ENCODE results near the gene SUCLA2. TPM values are rescaled to one million over a fixed set of nuclear protein-coding genes. Genes with fewer than 3 reads are reported as not detected.

SUCLA2 gene
- total and polyA plus RNA-seq, 2 experiments from 2014 or later = 56.0 to 84.2 TPM

- DNase-seq (ENCODE audit: low spot score) (no peak), ATAC-seq (no peak)
- Mint-ChIP-seq H3K4me3 (no peak overlapping the region), H3K27me3 (ENCODE audit: insufficient read depth, low read depth, poor library complexity) (peaks cover 2% of the 10 kb centered on the region), H3K9me3 (peaks cover 3% of the 10 kb centered on the region; the same call in 1 of the 3 replicates), H3K36me3 (ENCODE audit: low read depth) (no peaks in the 10 kb centered on the region), H3K27ac (no peak overlapping the region), H3K4me1 (no peaks in the 10 kb centered on the region)
- Histone ChIP-seq H3F3A (replicated peaks; ENCODE audit: low read depth) (no peaks in the 10 kb centered on the region), H3K4me2 (no peak overlapping the region), H3K9me2 (ENCODE audit: insufficient read depth) (no peaks in the 10 kb centered on the region), H3K36me3 (ENCODE audit: insufficient read depth) (no peaks in the 10 kb centered on the region), H3K4me1 (ENCODE audit: insufficient read depth) (no peaks in the 10 kb centered on the region), H2AFZ (no peak overlapping the region), H3K27ac (ENCODE audit: low read depth) (no peak overlapping the region), H3K27me3 (ENCODE audit: insufficient read depth) (no peaks in the 10 kb centered on the region), H3K79me2 (replicated peaks; ENCODE audit: insufficient read depth) (no peaks in the 10 kb centered on the region), H4K20me1 (replicated peaks; ENCODE audit: insufficient read depth) (no peaks in the 10 kb centered on the region), H3K4me3 (no peak overlapping the region)
- TF ChIP-seq REST (IDR thresholded peaks at IDR 0.05; ENCODE audit: unreplicated experiment) (no peak), POLR2AphosphoS5 (IDR thresholded peaks at IDR 0.05; ENCODE audit: low read depth) (no peak), STAT1 (IDR thresholded peaks at IDR 0.05; ENCODE audit: unreplicated experiment) (no peak)
Measured at GRCh38 chr13:47904891-47905290, 96.2 kb downstream of the SUCLA2 start.

- Histone ChIP-seq H2AFZ (no peak overlapping the region), H3K27me3 (ENCODE audit: insufficient read depth) (no peaks in the 10 kb centered on the region), H4K20me1 (replicated peaks; ENCODE audit: insufficient read depth) (no peaks in the 10 kb centered on the region), H3K4me2 (no peak overlapping the region), H3K27ac (ENCODE audit: low read depth) (no peak overlapping the region), H3K36me3 (ENCODE audit: insufficient read depth) (no peaks in the 10 kb centered on the region), H3F3A (replicated peaks; ENCODE audit: low read depth) (no peaks in the 10 kb centered on the region), H3K9me2 (ENCODE audit: insufficient read depth) (no peaks in the 10 kb centered on the region), H3K79me2 (replicated peaks; ENCODE audit: insufficient read depth) (no peaks in the 10 kb centered on the region), H3K4me1 (ENCODE audit: insufficient read depth) (no peaks in the 10 kb centered on the region), H3K4me3 (no peak overlapping the region)
- H3K9me3 Mint-ChIP-seq = peaks cover 9% of the 10 kb centered on the region; the same call in 2 of the 3 replicates
- H3K4me1 Mint-ChIP-seq = no peaks in the 10 kb centered on the region
- ATAC-seq (no peak), DNase-seq (ENCODE audit: low spot score) (no peak)
- no peak overlapping the region for H3K4me3 Mint-ChIP-seq
- no peak overlapping the region for H3K27ac Mint-ChIP-seq
- H3K27me3 Mint-ChIP-seq (ENCODE audit: insufficient read depth, low read depth, poor library complexity) = peaks cover 2% of the 10 kb centered on the region
- H3K36me3 Mint-ChIP-seq (ENCODE audit: low read depth) = no peaks in the 10 kb centered on the region
- TF ChIP-seq NANOG (IDR thresholded peaks at IDR 0.05; ENCODE audit: borderline replicate concordance) = no peak
- no peak for TF ChIP-seq ETS1 (IDR thresholded peaks at IDR 0.05)
- no peak for TF ChIP-seq ZNF462 (CRISPR knock-in tag; IDR thresholded peaks at IDR 0.05)
- no peak for TF ChIP-seq CTCF (conservative IDR thresholded peaks at IDR 0.05; ENCODE audit: low read depth in 2 of 2)
- TF ChIP-seq STAT1 (IDR thresholded peaks at IDR 0.05; ENCODE audit: unreplicated experiment) = no peak
- TF ChIP-seq POLR2AphosphoS5 (IDR thresholded peaks at IDR 0.05; ENCODE audit: low read depth) = no peak
- no peak for TF ChIP-seq EZH2 (IDR thresholded peaks at IDR 0.05; ENCODE audit: low read depth, unreplicated experiment)
- TF ChIP-seq EZH2phosphoT487 (IDR thresholded peaks at IDR 0.05; ENCODE audit: unreplicated experiment) = no peak
Measured at GRCh38 chr13:47904241-47904640, 96.8 kb downstream of the SUCLA2 start.

Data from GM23338 (cell line).